Measurements from ENCODE around the gene RBBP4. TPM values are rescaled to one million over a fixed set of nuclear protein-coding genes. Genes with fewer than 3 reads are reported as not detected.
A peak's percentile ranks its signal among the peaks of the same experiment; 100 is the strongest.

RBBP4 gene
- total RNA-seq, 1 experiment from 2014 or later: 279 TPM

DNA sequence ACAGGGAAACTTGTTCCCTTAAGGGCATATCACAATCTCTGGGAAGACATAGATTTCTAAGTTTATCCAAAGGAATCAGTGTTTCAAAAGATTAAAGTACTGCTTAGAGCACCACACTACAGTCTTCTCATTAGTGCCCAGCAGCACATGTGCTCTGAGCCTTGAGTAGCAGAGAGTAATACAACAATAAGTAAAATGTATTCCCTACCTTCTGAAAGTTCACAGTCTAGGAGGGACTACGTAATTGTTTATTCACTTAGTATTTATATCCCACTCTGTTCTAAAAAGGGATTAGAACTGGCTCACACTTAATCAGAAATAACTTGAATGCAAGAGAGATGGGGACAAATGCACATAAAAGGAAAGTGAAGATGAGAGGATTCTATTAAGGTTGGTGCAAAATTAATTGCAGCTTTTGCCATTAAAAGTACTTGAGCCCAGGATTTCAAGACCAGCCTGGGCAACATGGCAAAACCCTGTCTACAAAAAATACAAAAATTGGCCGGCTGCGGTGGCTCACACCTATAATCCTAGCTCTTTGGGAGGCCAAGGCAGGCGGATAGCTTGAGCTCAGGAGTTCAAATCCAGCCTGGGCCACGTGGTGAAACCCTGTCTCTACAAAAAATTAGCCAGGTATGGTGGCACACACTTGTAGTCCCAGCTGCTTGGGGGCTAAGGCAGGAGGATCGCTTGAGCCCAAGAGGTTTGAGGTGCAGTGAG, 42.6 kb downstream of the RBBP4 start:
- Histone ChIP-seq H3K36me3 (ENCODE audit: control insufficient read depth in 1 of 2, insufficient read depth in 2 of 2, low read length in 2 of 2) (no peaks in the 10 kb centered on the region), H3K27ac (ENCODE audit: low read depth, low read length) (no peak overlapping the region), H3K79me2 (ENCODE audit: insufficient read depth, low read length) (no peaks in the 10 kb centered on the region), H3K9me2 (ENCODE audit: insufficient read depth) (no peaks in the 10 kb centered on the region), H3K4me2 (ENCODE audit: low read length) (no peak overlapping the region), H2AFZ (ENCODE audit: low read depth, low read length, poor library complexity, severe bottlenecking) (no peak overlapping the region), H3K9me3 (ENCODE audit: control insufficient read depth in 1 of 2, insufficient read depth in 1 of 2, low read depth in 1 of 2, low read length in 2 of 2) (no peaks in the 10 kb centered on the region), H3K4me1 (ENCODE audit: control insufficient read depth in 1 of 2, insufficient read depth in 2 of 2, low read length in 2 of 2) (peaks cover 9 to 13% of the 10 kb centered on the region in 2 experiments), H3K27me3 (ENCODE audit: insufficient read depth, low read length) (no peaks in the 10 kb centered on the region), H3K9ac (ENCODE audit: low read length) (no peak overlapping the region), H3K4me3 (replicated peaks in 1 of 2; ENCODE audit: low read depth in 1 of 2, low read length in 2 of 2) (no peak overlapping the region), H4K20me1 (ENCODE audit: insufficient read depth) (no peaks in the 10 kb centered on the region)
- ChIA-PET RAD21 (ENCODE audit: low non-redundant PET in 1 of 2, low total read pairs in 2 of 2, uncharacterized antibody in 2 of 2, unreplicated experiment in 2 of 2) (no interaction called here), POLR2A (no interaction called here), CTCF (no interaction called here)
- TF ChIP-seq EZH2 (IDR thresholded peaks at IDR 0.05): no peak
- TF ChIP-seq, protein P1, sequence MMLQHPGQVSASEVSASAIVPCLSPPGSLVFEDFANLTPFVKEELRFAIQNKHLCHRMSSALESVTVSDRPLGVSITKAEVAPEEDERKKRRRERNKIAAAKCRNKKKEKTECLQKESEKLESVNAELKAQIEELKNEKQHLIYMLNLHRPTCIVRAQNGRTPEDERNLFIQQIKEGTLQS (IDR thresholded peaks at IDR 0.05): no peak
- TF ChIP-seq EGR1 (IDR thresholded peaks at IDR 0.05; ENCODE audit: low read depth): no peak
- no peak for TF ChIP-seq SRF (IDR thresholded peaks at IDR 0.05; ENCODE audit: low read depth)
- no peak for TF ChIP-seq POLR2A (IDR thresholded peaks at IDR 0.05; ENCODE audit: borderline replicate concordance, extremely low read depth, insufficient read depth, insufficient read length)
- intact Hi-C loops (cut with micrococcal nuclease): no loop called here
- BruUV-seq (replicated peaks): no TSS peak
- ATAC-seq (no peak), DNase-seq (ENCODE audit: low read depth, low spot score) (no peak)

DNA sequence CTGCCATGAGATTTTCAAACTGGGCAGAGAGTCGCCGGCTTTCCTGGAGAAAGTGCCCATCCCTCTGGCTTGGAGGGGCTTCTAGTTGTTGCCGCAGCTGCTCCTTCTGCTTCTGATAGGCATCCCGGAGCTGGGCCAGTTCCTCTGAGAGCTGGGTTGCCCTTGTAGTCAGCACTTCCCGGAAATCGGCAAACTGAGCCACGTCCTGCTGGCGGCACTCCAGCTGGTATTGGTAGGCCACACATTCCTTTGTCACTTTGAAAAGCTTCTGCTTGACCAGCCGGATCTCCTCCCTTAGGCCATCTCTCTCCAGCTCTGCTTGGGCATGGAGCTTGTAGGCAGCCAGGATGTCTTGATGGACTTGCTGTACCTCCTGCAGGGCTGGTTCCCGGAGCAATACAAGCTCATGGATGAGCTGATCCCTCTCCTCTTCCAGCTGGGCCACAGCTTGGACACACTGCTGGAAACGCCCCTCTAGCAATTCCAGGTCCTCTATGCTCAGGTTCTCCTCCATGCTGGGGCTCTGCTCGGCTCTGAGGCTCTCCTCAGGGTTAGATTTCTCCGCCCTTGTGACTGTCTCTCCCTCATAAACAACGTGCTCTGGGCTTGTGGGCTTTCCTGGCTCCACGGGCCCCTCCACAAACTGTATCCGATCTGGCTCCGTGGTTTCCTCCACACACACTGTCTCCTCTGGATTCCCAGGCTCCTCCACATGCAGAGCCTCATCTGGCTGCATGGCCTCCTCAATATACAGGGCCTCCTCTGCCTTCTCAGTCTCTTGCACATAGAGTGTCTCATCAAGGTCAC, 44.3 kb downstream of the RBBP4 start:
- no peak for DNase-seq (ENCODE audit: low read depth, low spot score)
- H3K27ac ChIP-seq (ENCODE audit: low read depth, low read length): no peak overlapping the region
- intact Hi-C loops (cut with micrococcal nuclease): no loop called here
- no peak overlapping the region for H3K9ac ChIP-seq (ENCODE audit: low read length)
- ATAC-seq: peak; percentile 60
- H2AFZ ChIP-seq (ENCODE audit: low read depth, low read length, poor library complexity, severe bottlenecking): no peak overlapping the region
- no peaks in the 10 kb centered on the region for H4K20me1 ChIP-seq (ENCODE audit: insufficient read depth)
- ChIA-PET POLR2A (no interaction called here), RAD21 (ENCODE audit: low non-redundant PET in 1 of 2, low total read pairs in 2 of 2, uncharacterized antibody in 2 of 2, unreplicated experiment in 2 of 2) (no interaction called here), CTCF (interaction anchor here (1.1 kb wide), 1 partner anchor 17 kb away, joined by 3 read pairs; no protein-coding TSS in a partner anchor)
- peaks cover 9 to 13% of the 10 kb centered on the region in 2 experiments for H3K4me1 ChIP-seq (ENCODE audit: control insufficient read depth in 1 of 2, insufficient read depth in 2 of 2, low read length in 2 of 2)
- H3K36me3 ChIP-seq (ENCODE audit: control insufficient read depth in 1 of 2, insufficient read depth in 2 of 2, low read length in 2 of 2): no peaks in the 10 kb centered on the region
- H3K79me2 ChIP-seq (ENCODE audit: insufficient read depth, low read length): no peaks in the 10 kb centered on the region
- H3K9me3 ChIP-seq (ENCODE audit: control insufficient read depth in 1 of 2, insufficient read depth in 1 of 2, low read depth in 1 of 2, low read length in 2 of 2): no peaks in the 10 kb centered on the region
- H3K9me2 ChIP-seq (ENCODE audit: insufficient read depth): no peaks in the 10 kb centered on the region
- TF ChIP-seq EZH2phosphoT487 (IDR thresholded peaks at IDR 0.05; ENCODE audit: borderline replicate concordance) (no peak), JUND (IDR thresholded peaks at IDR 0.05) (no peak), SP1 (IDR thresholded peaks at IDR 0.05; ENCODE audit: low read depth) (no peak), FOSL1 (IDR thresholded peaks at IDR 0.05; ENCODE audit: low read depth) (no peak), ZNF274 (IDR thresholded peaks at IDR 0.05; ENCODE audit: low read depth, low read length) (no peak), YY1 (IDR thresholded peaks at IDR 0.05; ENCODE audit: extremely low read depth, insufficient replicate concordance, low read depth, low read length) (no peak), EZH2 (IDR thresholded peaks at IDR 0.05) (no peak)
- TF ChIP-seq, protein P2, sequence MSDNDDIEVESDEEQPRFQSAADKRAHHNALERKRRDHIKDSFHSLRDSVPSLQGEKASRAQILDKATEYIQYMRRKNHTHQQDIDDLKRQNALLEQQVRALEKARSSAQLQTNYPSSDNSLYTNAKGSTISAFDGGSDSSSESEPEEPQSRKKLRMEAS (IDR thresholded peaks at IDR 0.05): no peak
- TF ChIP-seq, protein P3, sequence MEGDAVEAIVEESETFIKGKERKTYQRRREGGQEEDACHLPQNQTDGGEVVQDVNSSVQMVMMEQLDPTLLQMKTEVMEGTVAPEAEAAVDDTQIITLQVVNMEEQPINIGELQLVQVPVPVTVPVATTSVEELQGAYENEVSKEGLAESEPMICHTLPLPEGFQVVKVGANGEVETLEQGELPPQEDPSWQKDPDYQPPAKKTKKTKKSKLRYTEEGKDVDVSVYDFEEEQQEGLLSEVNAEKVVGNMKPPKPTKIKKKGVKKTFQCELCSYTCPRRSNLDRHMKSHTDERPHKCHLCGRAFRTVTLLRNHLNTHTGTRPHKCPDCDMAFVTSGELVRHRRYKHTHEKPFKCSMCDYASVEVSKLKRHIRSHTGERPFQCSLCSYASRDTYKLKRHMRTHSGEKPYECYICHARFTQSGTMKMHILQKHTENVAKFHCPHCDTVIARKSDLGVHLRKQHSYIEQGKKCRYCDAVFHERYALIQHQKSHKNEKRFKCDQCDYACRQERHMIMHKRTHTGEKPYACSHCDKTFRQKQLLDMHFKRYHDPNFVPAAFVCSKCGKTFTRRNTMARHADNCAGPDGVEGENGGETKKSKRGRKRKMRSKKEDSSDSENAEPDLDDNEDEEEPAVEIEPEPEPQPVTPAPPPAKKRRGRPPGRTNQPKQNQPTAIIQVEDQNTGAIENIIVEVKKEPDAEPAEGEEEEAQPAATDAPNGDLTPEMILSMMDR (IDR thresholded peaks at IDR 0.05 in 2 of 3, conservative IDR thresholded peaks at IDR 0.05 in 1 of 3; ENCODE audit: borderline replicate concordance in 1 of 3, insufficient read depth in 1 of 3, low read depth in 2 of 3, low read length in 2 of 3): no peak
- TF ChIP-seq, protein P1 (IDR thresholded peaks at IDR 0.05): no peak
- H3K27me3 ChIP-seq (ENCODE audit: insufficient read depth, low read length): no peaks in the 10 kb centered on the region
- BruUV-seq (replicated peaks): no TSS peak
- H3K4me3 ChIP-seq (replicated peaks in 1 of 2; ENCODE audit: low read depth in 1 of 2, low read length in 2 of 2): no peak overlapping the region
- 0 out of 2 replicates have a peak overlapping the region, but pooled peaks have one; percentile 6 for H3K4me2 ChIP-seq (ENCODE audit: low read length)

Measured in HCT116 (cell line).